ENCODE data around the gene NEDD9. TPM values are rescaled to one million over a fixed set of nuclear protein-coding genes. Genes with fewer than 3 reads are reported as not detected.

Gene NEDD9
- total and polyA plus RNA-seq, 2 of the 4 experiments (the other 2 are of a cell fraction), result 7.6 to 16.5 TPM

DNA sequence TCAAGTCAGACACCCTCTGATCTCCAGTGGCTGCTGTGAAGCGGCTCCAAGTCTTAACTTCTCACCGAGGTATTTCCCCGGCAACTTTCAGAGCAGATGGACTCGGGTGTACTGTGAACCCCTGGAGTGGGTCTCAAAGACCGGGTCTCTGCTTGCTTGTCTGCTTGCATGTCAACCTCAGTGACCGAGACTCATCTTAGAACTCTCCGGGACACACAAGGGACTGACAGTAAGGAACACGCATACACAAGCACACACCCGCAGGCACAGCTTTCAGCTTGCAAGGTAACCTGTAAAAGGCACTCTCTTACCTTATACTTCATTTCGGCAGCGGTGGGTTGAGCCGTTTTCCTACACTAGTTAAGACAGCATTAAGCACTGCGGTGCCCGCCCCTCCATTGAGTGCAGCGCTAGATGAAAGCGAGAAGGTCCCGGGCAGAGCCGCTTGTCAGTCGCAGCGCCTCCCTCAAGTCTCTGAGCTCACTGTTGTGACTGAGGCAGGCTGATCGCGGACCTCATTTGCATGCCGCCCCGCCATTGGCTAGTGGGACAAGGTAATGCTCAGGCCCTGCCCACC, at the start of gene NEDD9 (continued):
- TF ChIP-seq SMC3 (IDR thresholded peaks at IDR 0.05; ENCODE audit: low read depth, low read length), result no peak
- no peak for TF ChIP-seq MAFK (IDR thresholded peaks at IDR 0.05; ENCODE audit: low read depth, low read length)
- TF ChIP-seq, protein P1, sequence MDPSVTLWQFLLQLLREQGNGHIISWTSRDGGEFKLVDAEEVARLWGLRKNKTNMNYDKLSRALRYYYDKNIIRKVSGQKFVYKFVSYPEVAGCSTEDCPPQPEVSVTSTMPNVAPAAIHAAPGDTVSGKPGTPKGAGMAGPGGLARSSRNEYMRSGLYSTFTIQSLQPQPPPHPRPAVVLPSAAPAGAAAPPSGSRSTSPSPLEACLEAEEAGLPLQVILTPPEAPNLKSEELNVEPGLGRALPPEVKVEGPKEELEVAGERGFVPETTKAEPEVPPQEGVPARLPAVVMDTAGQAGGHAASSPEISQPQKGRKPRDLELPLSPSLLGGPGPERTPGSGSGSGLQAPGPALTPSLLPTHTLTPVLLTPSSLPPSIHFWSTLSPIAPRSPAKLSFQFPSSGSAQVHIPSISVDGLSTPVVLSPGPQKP (IDR thresholded peaks at IDR 0.05; ENCODE audit: borderline replicate concordance, low read depth, low read length), result no peak
- TF ChIP-seq RAD21 (IDR thresholded peaks at IDR 0.05; ENCODE audit: low read length), result no peak; the same call in 1 of the 2 replicates
- no peak for TF ChIP-seq FOS (IDR thresholded peaks at IDR 0.05; ENCODE audit: low read depth, low read length)
- no peak for TF ChIP-seq NFE2L2 (IDR thresholded peaks at IDR 0.05; ENCODE audit: low read depth, low read length)
- TF ChIP-seq RFX5 (IDR thresholded peaks at IDR 0.05; ENCODE audit: low read depth, low read length), result no peak

All from IMR-90 (cell line).